GM12878 (cell line): Measurements from ENCODE around the gene AFG1L. TPM values are rescaled to one million over a fixed set of nuclear protein-coding genes. Genes with fewer than 3 reads are reported as not detected.

Experiments
- CEBPB ChIP-seq, 2 experiments: fragments of 150-350 bp in 1 of 2; IDR thresholded peaks; 2 replicates each; pipeline ENCODE4 v1.6.1; 2012 to 2014; ENCODE audit warnings: low read depth in 2 of 2, low read length in 2 of 2, borderline replicate concordance in 1 of 2, inconsistent platforms in 1 of 2
- CUX1 ChIP-seq: IDR thresholded peaks from 2 replicates; pipeline ENCODE4 v1.6.1; 2012; ENCODE audit warnings: improper control_type of control experiment, low read depth, low read length; ENCODE audit not compliant: insufficient replicate concordance
- GATAD2B ChIP-seq: fragments of 450-650 bp; conservative IDR thresholded peaks from 2 replicates; pipeline ENCODE4 v1.6.1; 2017; ENCODE audit warnings: low read depth, mild to moderate bottlenecking, moderate library complexity
- YY1 ChIP-seq: IDR thresholded peaks from 2 replicates; pipeline ENCODE4 v1.6.1; 2011; ENCODE audit warnings: low read depth, mild to moderate bottlenecking, low read length
- polyA plus RNA-seq, 11 experiments: library from polyadenylated mRNA; depleted of rRNA in 4 of 11; unstranded in 6 of 11; stranded (reverse) in 5 of 11; fragments of >200 nt; fragmentation: Nextera tagmentation in 4 of 11; fragmentation: Illumina TruSeq in 1 of 11; extraction: Ambion mirVana in 4 of 11; extraction: Trizol in 1 of 11; gene quantifications; 1 replicate in 1 of 11; 2 replicates in 10 of 11; pipeline versions ENCODE4 v1.2.1 to v1.2.3, GENCODE V29; 2011 to 2016; ENCODE audit warnings: inconsistent platforms in 2 of 11, missing spikeins in 2 of 11, low read depth in 1 of 11
- total RNA-seq, 4 experiments: library from RNA; depleted of rRNA in 3 of 4; stranded (reverse); fragments of >200 nt in 3 of 4; fragmentation: Illumina TruSeq in 1 of 4; extraction: Trizol in 1 of 4; gene quantifications; 2 replicates each; pipeline versions ENCODE4 v1.2.1 to v1.2.3, GENCODE V29; 2013 to 2021
- TF ChIP-seq, protein P1 (sequence below), 3 experiments: IDR thresholded peaks in 2 of 3; conservative IDR thresholded peaks in 1 of 3; 2 replicates each; pipeline ENCODE4 v1.5.1; 2011; ENCODE audit warnings: low read depth in 3 of 3, low read length in 3 of 3, mild to moderate bottlenecking in 3 of 3, control low read depth in 2 of 3, moderate library complexity in 2 of 3, inconsistent platforms in 1 of 3, mixed read lengths in 1 of 3; ENCODE audit not compliant: control insufficient read depth in 2 of 3, insufficient read depth in 1 of 3; ENCODE audit errors: extremely low read depth in 1 of 3
- TF ChIP-seq, protein P2 (sequence below): fragments of 150-350 bp; IDR thresholded peaks from 2 replicates; pipeline ENCODE4 v1.6.1; 2014; ENCODE audit warnings: mild to moderate bottlenecking, low read depth, low read length
- TF ChIP-seq, protein P3 (sequence below): fragments of 450-650 bp; IDR thresholded peaks from 2 replicates; pipeline ENCODE4 v1.6.1; 2017; ENCODE audit warnings: borderline replicate concordance

The AFG1L gene
- total and polyA plus RNA-seq, 10 of the 15 experiments (the other 5 are each of a cell fraction or from before 2014, with no cell fraction given), result 2.3 to 9.0 (median 4.3) TPM

DNA sequence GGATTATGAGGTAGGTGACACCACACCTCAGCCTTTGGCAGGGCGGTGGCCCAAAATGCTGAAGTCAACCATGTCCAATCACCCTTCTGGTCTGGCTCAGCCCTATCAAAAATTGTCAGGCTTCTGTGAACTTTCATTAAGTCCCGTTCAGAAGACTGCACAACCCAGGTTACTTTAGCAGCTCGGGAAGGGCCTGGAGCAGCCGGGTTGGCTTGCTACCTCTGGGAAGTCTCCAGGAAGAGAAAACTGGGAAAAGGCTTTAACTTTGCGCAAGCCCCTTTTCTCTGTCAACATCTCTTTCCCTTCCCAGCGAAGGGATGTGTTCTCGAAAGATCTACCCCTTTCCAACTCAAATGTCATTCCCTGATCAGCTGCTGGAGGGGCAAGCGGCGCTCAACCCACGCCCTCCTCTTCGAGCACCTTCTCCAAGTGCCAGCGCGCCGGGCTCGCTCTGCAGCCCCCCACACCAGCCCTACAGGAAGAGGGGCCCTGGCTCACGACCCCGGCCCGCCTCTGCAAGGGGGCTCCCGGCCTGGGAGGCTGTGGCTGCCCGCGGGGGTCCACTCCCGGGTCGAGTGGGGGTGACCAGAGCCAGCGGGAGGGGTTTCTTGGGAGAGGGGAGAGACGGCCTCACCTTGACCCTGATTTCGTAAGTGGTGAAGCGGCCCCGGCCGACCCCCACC, 34.6 kb upstream of the AFG1L start (continued):
- TF ChIP-seq, protein P1, sequence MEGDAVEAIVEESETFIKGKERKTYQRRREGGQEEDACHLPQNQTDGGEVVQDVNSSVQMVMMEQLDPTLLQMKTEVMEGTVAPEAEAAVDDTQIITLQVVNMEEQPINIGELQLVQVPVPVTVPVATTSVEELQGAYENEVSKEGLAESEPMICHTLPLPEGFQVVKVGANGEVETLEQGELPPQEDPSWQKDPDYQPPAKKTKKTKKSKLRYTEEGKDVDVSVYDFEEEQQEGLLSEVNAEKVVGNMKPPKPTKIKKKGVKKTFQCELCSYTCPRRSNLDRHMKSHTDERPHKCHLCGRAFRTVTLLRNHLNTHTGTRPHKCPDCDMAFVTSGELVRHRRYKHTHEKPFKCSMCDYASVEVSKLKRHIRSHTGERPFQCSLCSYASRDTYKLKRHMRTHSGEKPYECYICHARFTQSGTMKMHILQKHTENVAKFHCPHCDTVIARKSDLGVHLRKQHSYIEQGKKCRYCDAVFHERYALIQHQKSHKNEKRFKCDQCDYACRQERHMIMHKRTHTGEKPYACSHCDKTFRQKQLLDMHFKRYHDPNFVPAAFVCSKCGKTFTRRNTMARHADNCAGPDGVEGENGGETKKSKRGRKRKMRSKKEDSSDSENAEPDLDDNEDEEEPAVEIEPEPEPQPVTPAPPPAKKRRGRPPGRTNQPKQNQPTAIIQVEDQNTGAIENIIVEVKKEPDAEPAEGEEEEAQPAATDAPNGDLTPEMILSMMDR (IDR thresholded peaks at IDR 0.05 in 2 of 3, conservative IDR thresholded peaks at IDR 0.05 in 1 of 3; ENCODE audit: control insufficient read depth in 2 of 3, extremely low read depth in 1 of 3, insufficient read depth in 1 of 3, low read depth in 3 of 3, low read length in 3 of 3), result peak in 1 of 3 experiments; percentile 4; a peak in 1 of 6 replicates
- TF ChIP-seq CEBPB (IDR thresholded peaks at IDR 0.05; ENCODE audit: borderline replicate concordance in 1 of 2, low read depth in 2 of 2, low read length in 2 of 2) (no peak), GATAD2B (peak; percentile 46; the same call in 1 of the 2 replicates), CUX1 (no peak), YY1 (no peak)
- TF ChIP-seq, protein P2, sequence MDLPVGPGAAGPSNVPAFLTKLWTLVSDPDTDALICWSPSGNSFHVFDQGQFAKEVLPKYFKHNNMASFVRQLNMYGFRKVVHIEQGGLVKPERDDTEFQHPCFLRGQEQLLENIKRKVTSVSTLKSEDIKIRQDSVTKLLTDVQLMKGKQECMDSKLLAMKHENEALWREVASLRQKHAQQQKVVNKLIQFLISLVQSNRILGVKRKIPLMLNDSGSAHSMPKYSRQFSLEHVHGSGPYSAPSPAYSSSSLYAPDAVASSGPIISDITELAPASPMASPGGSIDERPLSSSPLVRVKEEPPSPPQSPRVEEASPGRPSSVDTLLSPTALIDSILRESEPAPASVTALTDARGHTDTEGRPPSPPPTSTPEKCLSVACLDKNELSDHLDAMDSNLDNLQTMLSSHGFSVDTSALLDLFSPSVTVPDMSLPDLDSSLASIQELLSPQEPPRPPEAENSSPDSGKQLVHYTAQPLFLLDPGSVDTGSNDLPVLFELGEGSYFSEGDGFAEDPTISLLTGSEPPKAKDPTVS, result peak; percentile 94
- TF ChIP-seq, protein P3, sequence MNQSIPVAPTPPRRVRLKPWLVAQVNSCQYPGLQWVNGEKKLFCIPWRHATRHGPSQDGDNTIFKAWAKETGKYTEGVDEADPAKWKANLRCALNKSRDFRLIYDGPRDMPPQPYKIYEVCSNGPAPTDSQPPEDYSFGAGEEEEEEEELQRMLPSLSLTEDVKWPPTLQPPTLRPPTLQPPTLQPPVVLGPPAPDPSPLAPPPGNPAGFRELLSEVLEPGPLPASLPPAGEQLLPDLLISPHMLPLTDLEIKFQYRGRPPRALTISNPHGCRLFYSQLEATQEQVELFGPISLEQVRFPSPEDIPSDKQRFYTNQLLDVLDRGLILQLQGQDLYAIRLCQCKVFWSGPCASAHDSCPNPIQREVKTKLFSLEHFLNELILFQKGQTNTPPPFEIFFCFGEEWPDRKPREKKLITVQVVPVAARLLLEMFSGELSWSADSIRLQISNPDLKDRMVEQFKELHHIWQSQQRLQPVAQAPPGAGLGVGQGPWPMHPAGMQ, result no peak
